Kidney epithelial cell (primary cell): Measurements from ENCODE around the gene IGF2. TPM values are rescaled to one million over a fixed set of nuclear protein-coding genes. Genes with fewer than 3 reads are reported as not detected.
A peak's percentile ranks its signal among the peaks of the same experiment; 100 is the strongest.

ENCODE experiments used
- DNase-seq: peaks from one replicate; pipeline ENCODE4 v3.0.0-alpha.2; 2010; ENCODE audit warnings: low read depth
- H3K27me3 ChIP-seq: 2 replicates; pipeline ENCODE4 v1.6.0; 2011; ENCODE audit warnings: low read length; ENCODE audit not compliant: control insufficient read depth, insufficient read depth
- H3K36me3 ChIP-seq: 2 replicates; pipeline ENCODE4 v1.5.1; 2011; ENCODE audit warnings: low read length; ENCODE audit not compliant: control insufficient read depth, insufficient read depth
- H3K4me3 ChIP-seq: 2 replicates; pipeline ENCODE4 v1.5.1; 2011; ENCODE audit warnings: low read depth, mild to moderate bottlenecking, control low read depth, low read length
- CTCF ChIP-seq: IDR thresholded peaks from 2 replicates; pipeline ENCODE4 v1.5.1; 2011; ENCODE audit warnings: mild to moderate bottlenecking, moderate library complexity, low read length, control low read depth, inconsistent platforms; ENCODE audit not compliant: insufficient read depth, poor library complexity, severe bottlenecking
- total RNA-seq: library from RNA; depleted of rRNA; stranded (reverse); fragments of >200 nt; gene quantifications from 2 replicates; pipeline ENCODE4 v1.2.3, GENCODE V29; 2015

The IGF2 gene
- total RNA-seq, 1 donor from 2014 or later = 8.7 TPM

GRCh38 chr11:2158966-2159365 is 19.8 kb upstream of the IGF2 start:
- H3K27me3 ChIP-seq = peaks cover 44% of the 10 kb centered on the region

GRCh38 chr11:2158296-2158737 is 19.1 kb upstream of the IGF2 start:
- H3K4me3 ChIP-seq = no peak overlapping the region
- no peak for DNase-seq
- H3K36me3 ChIP-seq = no peaks in the 10 kb centered on the region
- H3K27me3 ChIP-seq = peaks cover 47% of the 10 kb centered on the region
- TF ChIP-seq CTCF = no peak

More at GRCh38 chr11:2158966-2159365, 19.8 kb upstream of the IGF2 start:
- no peak for TF ChIP-seq CTCF
- Histone ChIP-seq H3K36me3 (no peaks in the 10 kb centered on the region), H3K4me3 (no peak overlapping the region)
- no peak for DNase-seq

- peaks cover 47% of the 10 kb centered on the region for H3K27me3 ChIP-seq
- no peak for DNase-seq
- TF ChIP-seq CTCF = no peak
- H3K4me3 ChIP-seq = no peak overlapping the region
- H3K36me3 ChIP-seq = no peaks in the 10 kb centered on the region
These were observed 18.3 kb upstream of the IGF2 start for GRCh38 chr11:2157294-2158040.

- no peak for DNase-seq
- Histone ChIP-seq H3K27me3 (peaks cover 44% of the 10 kb centered on the region), H3K36me3 (no peaks in the 10 kb centered on the region), H3K4me3 (no peak overlapping the region)
- peak; percentile 88 for TF ChIP-seq CTCF
These were observed 17.4 kb upstream of the IGF2 start for GRCh38 chr11:2156416-2157182.

GRCh38 chr11:2155511-2155910 is 16.3 kb upstream of the IGF2 start:
- no peak for DNase-seq
- Histone ChIP-seq H3K27me3 (peaks cover 49% of the 10 kb centered on the region), H3K4me3 (no peak overlapping the region), H3K36me3 (no peaks in the 10 kb centered on the region)
- TF ChIP-seq CTCF = no peak
